ENCODE results near the gene SEMA4C. TPM values are rescaled to one million over a fixed set of nuclear protein-coding genes. Genes with fewer than 3 reads are reported as not detected.
A peak's percentile ranks its signal among the peaks of the same experiment; 100 is the strongest.

Gene SEMA4C
- total and polyA plus RNA-seq, 9 of the 15 experiments (the other 6 are each of a cell fraction or from before 2014, with no cell fraction given): 0.32 to 59.7 (median 23.9) TPM

- TF ChIP-seq ELK1 (CRISPR knock-in tag; IDR thresholded peaks at IDR 0.05) (no peak), MEF2A (IDR thresholded peaks at IDR 0.05; ENCODE audit: control insufficient read depth, low read depth, low read length) (no peak), ZNF217 (CRISPR knock-in tag; IDR thresholded peaks at IDR 0.05) (no peak), ZNF518B (CRISPR knock-in tag; IDR thresholded peaks at IDR 0.05) (no peak), PHTF2 (CRISPR knock-in tag; IDR thresholded peaks at IDR 0.05) (no peak), ZNF449 (CRISPR knock-in tag; IDR thresholded peaks at IDR 0.05) (no peak), HDAC6 (IDR thresholded peaks at IDR 0.05; ENCODE audit: low read depth, low read length) (no peak), GTF2B (IDR thresholded peaks at IDR 0.05; ENCODE audit: extremely low read depth, insufficient read length) (no peak), SMARCC2 (IDR thresholded peaks at IDR 0.05; ENCODE audit: low read depth) (peak; percentile 89), RBFOX2 (IDR thresholded peaks at IDR 0.05; ENCODE audit: low read depth, low read length) (peak; percentile 38), SAP30 (IDR thresholded peaks at IDR 0.05; ENCODE audit: borderline replicate concordance, insufficient read depth, low read depth, low read length, poor library complexity, severe bottlenecking) (no peak), KLF13 (tag; IDR thresholded peaks at IDR 0.05; ENCODE audit: borderline replicate concordance, low read depth) (no peak), PURB (CRISPR knock-in tag; IDR thresholded peaks at IDR 0.05; ENCODE audit: low read depth) (no peak), ZKSCAN3 (CRISPR knock-in tag; IDR thresholded peaks at IDR 0.05) (no peak), ARHGAP35 (IDR thresholded peaks at IDR 0.05; ENCODE audit: partially characterized antibody) (no peak), MTA3 (IDR thresholded peaks at IDR 0.05; ENCODE audit: borderline replicate concordance) (peak; percentile 93), ZNF551 (CRISPR knock-in tag; IDR thresholded peaks at IDR 0.05) (no peak)
Observed at GRCh38 chr2:96918754-96919550, 49.1 kb upstream of the SEMA4C start (continued).
